IMR-90 (cell line): Measurements from ENCODE around the gene NR2C2. TPM values are rescaled to one million over a fixed set of nuclear protein-coding genes. Genes with fewer than 3 reads are reported as not detected.
A peak's percentile ranks its signal among the peaks of the same experiment; 100 is the strongest.

Experiments used
- ATAC-seq: fragments of 200-7000 bp; cut with Tn5 transposase; 2 replicates; pipeline ENCODE4 v1.9.1; 2020; ENCODE audit warnings: low read depth, mild to moderate bottlenecking, moderate library complexity
- BruUV-seq: library from RNA; stranded (reverse); fragments of 400-500 nt; replicated peaks from 2 replicates; lab custom pipeline; 2021; lab: Mats Ljungman, UMichigan
- CTCF ChIA-PET: fragments of 300-600 bp; formaldehyde crosslinking; extraction: SDS; loops from one replicate; lab custom pipeline; 2021; ENCODE audit warnings: antibody characterized with exemption; lab: Yijun Ruan, JAX
- POLR2A ChIA-PET: fragments of 300-600 bp; sonication (Branson Sonifier 250); formaldehyde crosslinking; loops from one replicate; lab custom pipeline; 2022; ENCODE audit warnings: antibody characterized with exemption; ENCODE audit not compliant: unreplicated experiment; lab: Charles Lee
- DNase-seq: peaks from one replicate; pipeline ENCODE4 v3.0.0; 2013
- H2AFZ ChIP-seq: replicated peaks from 2 replicates; pipeline ENCODE3; 2013; ENCODE audit warnings: low read length, mild to moderate bottlenecking; ENCODE audit not compliant: poor library complexity
- H2AK5ac ChIP-seq: 2 replicates; pipeline ENCODE4 v1.6.1; 2013; ENCODE audit warnings: low read depth, low read length, inconsistent platforms
- H2AK9ac ChIP-seq: replicated peaks from 2 replicates; pipeline ENCODE3; 2013; ENCODE audit warnings: mild to moderate bottlenecking, low read depth, low read length, moderate library complexity; ENCODE audit not compliant: poor library complexity
- H2BK120ac ChIP-seq: 2 replicates; pipeline ENCODE4 v1.6.1; 2013; ENCODE audit warnings: low read depth, low read length, inconsistent platforms
- H2BK15ac ChIP-seq: 3 replicates; pipeline ENCODE4 v1.6.1; 2013; ENCODE audit warnings: low read depth, low read length, inconsistent platforms
- H2BK20ac ChIP-seq: 2 replicates; pipeline ENCODE4 v1.6.1; 2013; ENCODE audit warnings: low read depth, mild to moderate bottlenecking, inconsistent platforms, low read length, moderate library complexity
- H2BK5ac ChIP-seq: 2 replicates; pipeline ENCODE4 v1.6.1; 2013; ENCODE audit warnings: mild to moderate bottlenecking, low read depth, low read length, inconsistent platforms; ENCODE audit not compliant: poor library complexity, severe bottlenecking
- H3K14ac ChIP-seq: replicated peaks from 2 replicates; pipeline ENCODE4 v1.6.1; 2013; ENCODE audit warnings: low read depth, low read length, inconsistent platforms
- H3K18ac ChIP-seq: 2 replicates; pipeline ENCODE4 v1.6.1; 2013; ENCODE audit warnings: low read depth, low read length, control low read depth
- H3K23ac ChIP-seq: 2 replicates; pipeline ENCODE4 v1.6.1; 2013; ENCODE audit warnings: low read depth, low read length, inconsistent platforms
- H3K27ac ChIP-seq: 2 replicates; pipeline ENCODE4 v1.5.1; 2013; ENCODE audit warnings: mild to moderate bottlenecking, control low read depth, low read length; ENCODE audit not compliant: insufficient read depth
- H3K27me3 ChIP-seq: 2 replicates; pipeline ENCODE4 v1.6.1; 2013; ENCODE audit warnings: low read length; ENCODE audit not compliant: control insufficient read depth, insufficient read depth
- H3K36me3 ChIP-seq: 2 replicates; pipeline ENCODE4 v1.6.1; 2013; ENCODE audit warnings: low read length, mixed read lengths; ENCODE audit not compliant: control insufficient read depth, insufficient read depth
- H3K4ac ChIP-seq: 2 replicates; pipeline ENCODE4 v1.6.1; 2013; ENCODE audit warnings: low read depth, low read length, inconsistent platforms
- H3K4me1 ChIP-seq: 2 replicates; pipeline ENCODE4 v1.6.1; 2013; ENCODE audit warnings: low read length, mixed read lengths; ENCODE audit not compliant: control insufficient read depth, insufficient read depth
- H3K4me2 ChIP-seq: 2 replicates; pipeline ENCODE4 v1.6.1; 2013; ENCODE audit warnings: low read depth, mild to moderate bottlenecking, control low read depth, low read length, moderate library complexity
- H3K4me3 ChIP-seq: 2 replicates; pipeline ENCODE4 v1.5.1; 2013; ENCODE audit warnings: low read depth, mild to moderate bottlenecking, control low read depth, low read length, moderate library complexity; ENCODE audit not compliant: insufficient read depth
- H3K56ac ChIP-seq: 2 replicates; pipeline ENCODE4 v1.6.1; 2013; ENCODE audit warnings: low read length, inconsistent platforms; ENCODE audit not compliant: insufficient read depth; ENCODE audit errors: extremely low read depth
- H3K79me1 ChIP-seq, 2 experiments: 2 replicates each; pipeline ENCODE4 v1.6.1; 2013; ENCODE audit warnings: low read length in 2 of 2, inconsistent platforms in 1 of 2, low read depth in 1 of 2
- H3K9ac ChIP-seq: 2 replicates; pipeline ENCODE4 v1.6.1; 2013; ENCODE audit warnings: low read depth, low read length, control low read depth
- H3K9me1 ChIP-seq: 2 replicates; pipeline ENCODE4 v1.6.1; 2013; ENCODE audit warnings: low read length, inconsistent platforms; ENCODE audit not compliant: insufficient read depth
- H3K9me3 ChIP-seq: 2 replicates; pipeline ENCODE4 v1.6.1; 2013; ENCODE audit warnings: low read length; ENCODE audit not compliant: control insufficient read depth, insufficient read depth
- H4K20me1 ChIP-seq: 2 replicates; pipeline ENCODE4 v1.6.1; 2013; ENCODE audit warnings: low read length, inconsistent platforms; ENCODE audit not compliant: insufficient read depth
- H4K5ac ChIP-seq: 2 replicates; pipeline ENCODE4 v1.6.1; 2013; ENCODE audit warnings: mild to moderate bottlenecking, low read depth, low read length, control low read depth
- H4K8ac ChIP-seq, 2 experiments: 2 replicates each; pipeline ENCODE4 v1.6.1; 2013; ENCODE audit warnings: low read depth in 2 of 2, low read length in 2 of 2, control low read depth in 1 of 2, inconsistent platforms in 1 of 2
- H4K91ac ChIP-seq: 2 replicates; pipeline ENCODE4 v1.6.1; 2013; ENCODE audit warnings: low read depth, low read length, inconsistent platforms; ENCODE audit not compliant: insufficient read depth
- BHLHE40 ChIP-seq: fragments of 150-350 bp; IDR thresholded peaks from 2 replicates; pipeline ENCODE4 v1.6.1; 2016; ENCODE audit warnings: mild to moderate bottlenecking, low read depth, low read length
- CHD1 ChIP-seq: IDR thresholded peaks from 2 replicates; pipeline ENCODE4 v1.6.1; 2012; ENCODE audit warnings: low read depth, low read length, improper control_type of control experiment
- MAZ ChIP-seq: IDR thresholded peaks from 2 replicates; pipeline ENCODE4 v1.6.1; 2012; ENCODE audit warnings: low read depth, mild to moderate bottlenecking, low read length, improper control_type of control experiment, moderate library complexity, borderline replicate concordance
- NFE2L2 ChIP-seq: fragments of 150-350 bp; IDR thresholded peaks from 2 replicates; pipeline ENCODE4 v1.6.1; 2016; ENCODE audit warnings: low read depth, mild to moderate bottlenecking, low read length
- RAD21 ChIP-seq: IDR thresholded peaks from 2 replicates; pipeline ENCODE4 v1.6.1; 2012; ENCODE audit warnings: low read length, improper control_type of control experiment
- SMC3 ChIP-seq: fragments of 150-350 bp; IDR thresholded peaks from 2 replicates; pipeline ENCODE4 v1.6.1; 2016; ENCODE audit warnings: low read depth, mild to moderate bottlenecking, antibody characterized with exemption, low read length, moderate library complexity
- WGBS, 2 experiments: methylation state at CpG; one replicate each; pipeline versions ENCODE4 v1.1.5 to v1.1.7; 2013; ENCODE audit warnings: missing lambda C conversion rate in 2 of 2; ENCODE audit not compliant: insufficient read length in 1 of 2; ENCODE audit errors: extremely low coverage in 2 of 2; 5-methylcytosine and 5-hydroxymethylcytosine counted together
- dilution Hi-C: fragments of 300-500 bp; cut with HindIII; formaldehyde crosslinking; loops from one replicate; pipeline ENCODE4 v1.14.3; 2018; ENCODE audit warnings: low sequenced_read_pairs; ENCODE audit not compliant: unreplicated experiment
- in situ Hi-C: fragments of 300-500 bp; cut with MboI; formaldehyde crosslinking; loops from 3 replicates; pipeline ENCODE4 v1.14.3; 2019; ENCODE audit warnings: low sequenced_read_pairs, inconsistent platforms, mixed read lengths
- intact Hi-C: fragments of 100-400 bp; cut with micrococcal nuclease; formaldehyde crosslinking; loops from 2 replicates; pipeline ENCODE4 v1.10.0; 2022
- polyA plus RNA-seq, 3 experiments: library from polyadenylated mRNA; depleted of rRNA; stranded (reverse); fragments of >200 nt; gene quantifications; 2 replicates each; pipeline ENCODE4 v1.2.3, GENCODE V29; 2012; ENCODE audit warnings: low replicate concordance in 1 of 3
- total RNA-seq: library from RNA; depleted of rRNA; stranded (reverse); fragments of >200 nt; gene quantifications from 2 replicates; pipeline ENCODE4 v1.2.3, GENCODE V29; 2012
- TF ChIP-seq, protein P1 (sequence below): fragments of 150-350 bp; IDR thresholded peaks from 2 replicates; pipeline ENCODE4 v1.6.1; 2017; ENCODE audit warnings: mild to moderate bottlenecking, antibody characterized with exemption, low read length, low read depth
- TF ChIP-seq, protein P2 (sequence below): conservative IDR thresholded peaks from 2 replicates; pipeline ENCODE4 v1.5.1; 2012; ENCODE audit warnings: mild to moderate bottlenecking, low read depth, low read length, improper control_type of control experiment

Gene NR2C2
- total and polyA plus RNA-seq, 2 of the 4 experiments (the other 2 are of a cell fraction), result 10.4 to 13.8 TPM

DNA sequence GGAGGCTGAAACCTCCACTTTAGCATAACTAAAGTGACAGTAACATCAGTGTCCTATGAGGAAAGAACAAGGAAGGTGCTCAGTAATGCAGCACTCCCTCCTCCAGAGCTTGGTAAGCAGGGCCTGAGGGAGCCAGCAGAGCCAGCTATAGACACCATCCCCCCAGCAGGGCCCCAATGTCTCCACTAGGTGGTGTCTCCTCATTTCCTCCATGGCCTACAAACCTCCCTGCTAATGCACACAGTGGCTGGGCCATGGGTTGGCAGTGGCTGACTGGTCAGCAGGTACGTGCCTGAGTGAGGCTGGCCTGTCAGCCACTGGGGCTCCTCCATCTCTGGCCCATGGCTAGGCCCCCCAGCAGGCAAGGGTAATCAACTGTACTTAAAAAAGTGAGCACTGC is 104.1 kb downstream of the NR2C2 start:
- Histone ChIP-seq H3K4me2 (no peak overlapping the region), H3K9me1 (no peaks in the 10 kb centered on the region; the same call in 1 of the 2 replicates), H2AK9ac (no peak overlapping the region), H2BK20ac (no peak overlapping the region), H3K79me1 (peaks cover 32 to 37% of the 10 kb centered on the region in 2 experiments), H3K27ac (no peak overlapping the region), H4K5ac (no peak overlapping the region), H3K9me3 (no peaks in the 10 kb centered on the region), H2AK5ac (no peak overlapping the region), H3K56ac (no peak overlapping the region), H4K8ac (no peak overlapping the region), H3K4me1 (peaks cover 3% of the 10 kb centered on the region; the same call in 1 of the 2 replicates), H2BK15ac (no peak overlapping the region), H3K4me3 (no peak overlapping the region), H2BK120ac (no peak overlapping the region), H3K18ac (no peak overlapping the region), H3K23ac (no peak overlapping the region), H4K91ac (no peak overlapping the region), H3K4ac (no peak overlapping the region), H3K14ac (no peak overlapping the region), H3K36me3 (peaks cover 41% of the 10 kb centered on the region), H2BK5ac (no peak overlapping the region), H3K9ac (no peak overlapping the region), H3K27me3 (no peaks in the 10 kb centered on the region), H2AFZ (no peak overlapping the region), H4K20me1 (peaks cover 10% of the 10 kb centered on the region)
- ChIA-PET CTCF (interaction anchor here (0.8 to 1.0 kb wide), 2 partner anchors 15 to 18 kb away, joined by 3 to 4 read pairs; no protein-coding TSS in a partner anchor), POLR2A (no interaction called here)
- in situ Hi-C loops (no loop called here), intact Hi-C loops (loop anchor here (5.0 kb wide), 1 partner anchor 124 kb away; no protein-coding TSS in a partner anchor), dilution Hi-C loops (no loop called here)
- WGBS, 2 experiments, result 60% methylated on average over 1 of the region's 1 CpG; no CpG with 5 or more reads in 1 of the 2 experiments
- TF ChIP-seq, protein P1, sequence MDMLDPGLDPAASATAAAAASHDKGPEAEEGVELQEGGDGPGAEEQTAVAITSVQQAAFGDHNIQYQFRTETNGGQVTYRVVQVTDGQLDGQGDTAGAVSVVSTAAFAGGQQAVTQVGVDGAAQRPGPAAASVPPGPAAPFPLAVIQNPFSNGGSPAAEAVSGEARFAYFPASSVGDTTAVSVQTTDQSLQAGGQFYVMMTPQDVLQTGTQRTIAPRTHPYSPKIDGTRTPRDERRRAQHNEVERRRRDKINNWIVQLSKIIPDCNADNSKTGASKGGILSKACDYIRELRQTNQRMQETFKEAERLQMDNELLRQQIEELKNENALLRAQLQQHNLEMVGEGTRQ, result no peak
- TF ChIP-seq MAZ (no peak), RAD21 (peak; percentile 19), SMC3 (0 out of 2 replicates have a peak, but pooled peaks have one; percentile 3), CHD1 (no peak), NFE2L2 (no peak), BHLHE40 (no peak)
- TF ChIP-seq, protein P2, sequence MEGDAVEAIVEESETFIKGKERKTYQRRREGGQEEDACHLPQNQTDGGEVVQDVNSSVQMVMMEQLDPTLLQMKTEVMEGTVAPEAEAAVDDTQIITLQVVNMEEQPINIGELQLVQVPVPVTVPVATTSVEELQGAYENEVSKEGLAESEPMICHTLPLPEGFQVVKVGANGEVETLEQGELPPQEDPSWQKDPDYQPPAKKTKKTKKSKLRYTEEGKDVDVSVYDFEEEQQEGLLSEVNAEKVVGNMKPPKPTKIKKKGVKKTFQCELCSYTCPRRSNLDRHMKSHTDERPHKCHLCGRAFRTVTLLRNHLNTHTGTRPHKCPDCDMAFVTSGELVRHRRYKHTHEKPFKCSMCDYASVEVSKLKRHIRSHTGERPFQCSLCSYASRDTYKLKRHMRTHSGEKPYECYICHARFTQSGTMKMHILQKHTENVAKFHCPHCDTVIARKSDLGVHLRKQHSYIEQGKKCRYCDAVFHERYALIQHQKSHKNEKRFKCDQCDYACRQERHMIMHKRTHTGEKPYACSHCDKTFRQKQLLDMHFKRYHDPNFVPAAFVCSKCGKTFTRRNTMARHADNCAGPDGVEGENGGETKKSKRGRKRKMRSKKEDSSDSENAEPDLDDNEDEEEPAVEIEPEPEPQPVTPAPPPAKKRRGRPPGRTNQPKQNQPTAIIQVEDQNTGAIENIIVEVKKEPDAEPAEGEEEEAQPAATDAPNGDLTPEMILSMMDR, result peak; percentile 47
- ATAC-seq (peak; percentile 77), DNase-seq (peak; percentile 20)
- BruUV-seq, result no TSS peak
